Measurements from ENCODE around the gene NET1.

DNA sequence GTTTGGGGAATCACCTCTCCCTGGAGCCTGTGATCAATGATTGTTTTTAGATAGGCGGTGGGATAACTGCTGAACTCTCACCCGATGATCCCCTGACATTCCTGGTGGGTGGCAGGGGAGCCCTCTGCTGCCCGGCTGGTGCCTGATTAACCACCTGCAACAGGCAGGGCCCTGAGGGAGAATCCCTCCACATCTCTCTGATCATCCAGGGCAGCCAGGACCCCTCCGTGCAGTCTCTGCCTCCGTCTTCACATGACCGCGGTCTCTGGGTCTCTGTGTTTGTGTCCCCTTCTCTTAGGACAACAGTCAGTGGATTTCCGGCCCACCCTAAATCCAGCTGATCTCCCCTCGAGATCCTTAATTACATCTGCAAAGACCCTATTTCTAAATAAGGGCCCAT lies 69.7 kb downstream of the NET1 start:
- no peak for TF ChIP-seq EZH2 (IDR thresholded peaks at IDR 0.05)
- no peak for TF ChIP-seq POLR2AphosphoS5 (IDR thresholded peaks at IDR 0.05; ENCODE audit: borderline replicate concordance, low read depth, low read length)
